Common myeloid progenitor, CD34-positive (primary cell): ENCODE data around the gene CPB1.

ENCODE experiments used
- CTCF ChIA-PET: fragments of 350-600 bp; sonication (Branson Sonifier 250); formaldehyde crosslinking; loops from one replicate; lab custom pipeline; 2021; ENCODE audit warnings: antibody characterized with exemption; lab: Charles Lee
- POLR2A ChIA-PET: fragments of 350-600 bp; sonication (Branson Sonifier 250); formaldehyde crosslinking; loops from one replicate; lab custom pipeline; 2021; ENCODE audit warnings: antibody characterized with exemption; lab: Charles Lee
- DNase-seq, 3 donors: peaks; one replicate each; pipeline versions ENCODE4 v3.0.0 to v3.0.0-alpha.2; 2013
- H3K27ac ChIP-seq, 2 experiments: 1 replicate in 1 of 2; 2 replicates in 1 of 2; pipeline ENCODE4 v1.7.0; 2013; ENCODE audit warnings: inconsistent platforms in 2 of 2, low read length in 2 of 2, mild to moderate bottlenecking in 2 of 2, low read depth in 1 of 2, moderate library complexity in 1 of 2; ENCODE audit not compliant: severe bottlenecking in 2 of 2, insufficient read depth in 1 of 2, poor library complexity in 1 of 2
- H3K27me3 ChIP-seq, 5 experiments: replicated peaks in 2 of 5; 1 replicate in 3 of 5; 2 replicates in 2 of 5; pipeline versions ENCODE4 v1.6.1 to v1.7.0; 2013; ENCODE audit warnings: low read length in 4 of 5, mild to moderate bottlenecking in 2 of 5, moderate library complexity in 2 of 5, inconsistent platforms in 1 of 5; ENCODE audit not compliant: insufficient read depth in 5 of 5, control insufficient read depth in 4 of 5
- H3K36me3 ChIP-seq, 4 experiments: 1 replicate in 2 of 4; 2 replicates in 2 of 4; pipeline versions ENCODE4 v1.6.1 to v1.7.0; 2013; ENCODE audit warnings: low read length in 3 of 4, control low read depth in 1 of 4, mild to moderate bottlenecking in 1 of 4; ENCODE audit not compliant: control insufficient read depth in 4 of 4, insufficient read depth in 4 of 4
- H3K4me1 ChIP-seq, 4 experiments: 1 replicate in 3 of 4; 2 replicates in 1 of 4; pipeline versions ENCODE4 v1.6.1 to v1.7.1; 2013; ENCODE audit warnings: low read length in 3 of 4, mild to moderate bottlenecking in 3 of 4, control low read depth in 1 of 4, inconsistent platforms in 1 of 4, moderate library complexity in 1 of 4; ENCODE audit not compliant: control insufficient read depth in 4 of 4, insufficient read depth in 4 of 4; ENCODE audit errors: control extremely low read depth in 1 of 4
- H3K4me3 ChIP-seq, 7 experiments: 1 replicate in 4 of 7; 2 replicates in 3 of 7; pipeline versions ENCODE4 v1.5.1 to v1.7.0; 2013; ENCODE audit warnings: mild to moderate bottlenecking in 7 of 7, low read length in 6 of 7, moderate library complexity in 6 of 7, inconsistent platforms in 2 of 7, low read depth in 2 of 7, control low read depth in 1 of 7; ENCODE audit not compliant: insufficient read depth in 4 of 7, control insufficient read depth in 1 of 7; ENCODE audit errors: extremely low read depth in 1 of 7
- H3K9me3 ChIP-seq, 5 experiments: 1 replicate in 4 of 5; 2 replicates in 1 of 5; pipeline versions ENCODE4 v1.6.1 to v1.7.1; 2013; ENCODE audit warnings: low read length in 4 of 5, mild to moderate bottlenecking in 2 of 5, inconsistent platforms in 1 of 5, low read depth in 1 of 5, moderate library complexity in 1 of 5; ENCODE audit not compliant: control insufficient read depth in 4 of 5, insufficient read depth in 2 of 5; ENCODE audit errors: control extremely low read depth in 1 of 5
- WGBS: methylation state at CpG from one replicate; pipeline ENCODE4 v1.1.5; 2013; ENCODE audit not compliant: insufficient coverage; 5-methylcytosine and 5-hydroxymethylcytosine counted together

The CPB1 gene

GRCh38 chr3:148815316-148816110 lies 12.1 kb upstream of the CPB1 start:
- WGBS: 95% methylated on average over 11 of the region's 11 CpGs
- no peak overlapping the region for H3K27ac ChIP-seq
- H3K4me1 ChIP-seq: no peaks in the 10 kb centered on the region
- H3K36me3 ChIP-seq: no peaks in the 10 kb centered on the region
- ChIA-PET CTCF (no interaction called here), POLR2A (no interaction called here)
- no peaks in the 10 kb centered on the region for H3K9me3 ChIP-seq
- H3K4me3 ChIP-seq: no peak overlapping the region
- peaks cover 0 to under 1% (median 0%) of the 10 kb centered on the region in 5 experiments for H3K27me3 ChIP-seq
- DNase-seq: no peak

- Histone ChIP-seq H3K27me3 (no peaks in the 10 kb centered on the region), H3K36me3 (no peaks in the 10 kb centered on the region), H3K4me3 (no peak overlapping the region), H3K27ac (no peak overlapping the region), H3K4me1 (no peaks in the 10 kb centered on the region), H3K9me3 (no peaks in the 10 kb centered on the region)
- POLR2A ChIA-PET: no interaction called here
- DNase-seq: no peak
- WGBS: 100% methylated on average over 2 of the region's 2 CpGs
- CTCF ChIA-PET: no interaction called here
These were observed 11.2 kb upstream of the CPB1 start for GRCh38 chr3:148816427-148816826.

GRCh38 chr3:148816981-148817525 lies 10.6 kb upstream of the CPB1 start:
- Histone ChIP-seq H3K36me3 (no peaks in the 10 kb centered on the region), H3K4me3 (no peak overlapping the region), H3K27ac (no peak overlapping the region), H3K27me3 (no peaks in the 10 kb centered on the region), H3K9me3 (peaks cover 0 to 2% (median 0%) of the 10 kb centered on the region in 5 experiments), H3K4me1 (no peaks in the 10 kb centered on the region)
- ChIA-PET POLR2A (no interaction called here), CTCF (no interaction called here)
- no CpG with 5 or more reads among the region's 3 CpGs for WGBS
- DNase-seq: no peak

- Histone ChIP-seq H3K27me3 (no peaks in the 10 kb centered on the region), H3K27ac (no peak overlapping the region), H3K4me3 (no peak overlapping the region), H3K4me1 (no peaks in the 10 kb centered on the region), H3K9me3 (peaks cover 0 to 2% (median 0%) of the 10 kb centered on the region in 5 experiments), H3K36me3 (no peaks in the 10 kb centered on the region)
- WGBS: 94% methylated on average over 4 of the region's 7 CpGs
- no peak for DNase-seq
- ChIA-PET POLR2A (no interaction called here), CTCF (no interaction called here)
These were observed 7.0 kb upstream of the CPB1 start for GRCh38 chr3:148820361-148821245.

GRCh38 chr3:148823026-148823425 lies 4.6 kb upstream of the CPB1 start:
- no peak overlapping the region for H3K4me3 ChIP-seq
- no peak overlapping the region for H3K27ac ChIP-seq
- H3K4me1 ChIP-seq: peaks cover 0 to 6% (median 1%) of the 10 kb centered on the region in 4 experiments
- ChIA-PET POLR2A (no interaction called here), CTCF (no interaction called here)
- DNase-seq: no peak
- no CpG with 5 or more reads among the region's 1 CpG for WGBS
- no peaks in the 10 kb centered on the region for H3K27me3 ChIP-seq
- H3K36me3 ChIP-seq: no peaks in the 10 kb centered on the region
- peaks cover 0 to 2% (median 0%) of the 10 kb centered on the region in 5 experiments for H3K9me3 ChIP-seq

GRCh38 chr3:148825476-148825875 lies 2.1 kb upstream of the CPB1 start:
- H3K4me1 ChIP-seq: peaks cover 0 to 11% (median 9%) of the 10 kb centered on the region in 4 experiments
- H3K27me3 ChIP-seq: no peaks in the 10 kb centered on the region
- H3K4me3 ChIP-seq: no peak overlapping the region
- ChIA-PET POLR2A (no interaction called here), CTCF (no interaction called here)
- DNase-seq: no peak
- peaks cover 0 to 2% (median 0%) of the 10 kb centered on the region in 5 experiments for H3K9me3 ChIP-seq
- H3K36me3 ChIP-seq: no peaks in the 10 kb centered on the region
- no CpG with 5 or more reads among the region's 3 CpGs for WGBS
- no peak overlapping the region for H3K27ac ChIP-seq
